Measurements from ENCODE around the gene SPOCD1.

SPOCD1 gene

GRCh38 chr1:31773861-31774260 lies 42.0 kb downstream of the SPOCD1 start:
- DNase-seq: no peak

GRCh38 chr1:31772669-31773248 lies 43.1 kb downstream of the SPOCD1 start:
- no peak for DNase-seq

- DNase-seq: peak in 3 of 56 donors; percentile 21 to 34 (median 33)
These were observed 43.7 kb downstream of the SPOCD1 start for GRCh38 chr1:31771891-31772668.

- DNase-seq: peak in 10 of 56 donors; percentile 15 to 62 (median 32)
These were observed 46.0 kb downstream of the SPOCD1 start for GRCh38 chr1:31769720-31770390.

GRCh38 chr1:31768939-31769704 lies 46.7 kb downstream of the SPOCD1 start:
- DNase-seq: no peak

- no peak for DNase-seq
These were observed 47.4 kb downstream of the SPOCD1 start for GRCh38 chr1:31768407-31768907.

GRCh38 chr1:31767225-31767624 lies 48.6 kb downstream of the SPOCD1 start:
- DNase-seq: no peak

- no peak for DNase-seq
These were observed 50.3 kb downstream of the SPOCD1 start for GRCh38 chr1:31765516-31765915.

- DNase-seq: peak in 29 of 56 donors; percentile 24 to 71 (median 56)
These were observed 50.8 kb downstream of the SPOCD1 start for GRCh38 chr1:31765041-31765467.

- peak in 20 of 56 donors; percentile 18 to 68 (median 40) for DNase-seq
These were observed 51.3 kb downstream of the SPOCD1 start, which contains the start of gene ADGRB2 for GRCh38 chr1:31764312-31765040. Gene ADGRB2 (minus strand): TSS chr1:31764340. CDS start chr1:31757221, 7,119 bp downstream.

GRCh38 chr1:31763671-31764311 lies 52.0 kb downstream of the SPOCD1 start:
- DNase-seq: no peak

- DNase-seq: peak in 50 of 56 donors; percentile 24 to 88 (median 66)
These were observed 52.8 kb downstream of the SPOCD1 start for GRCh38 chr1:31762726-31763670.

GRCh38 chr1:31762323-31762722 lies 53.5 kb downstream of the SPOCD1 start:
- no peak for DNase-seq

GRCh38 chr1:31761883-31762282 lies 53.9 kb downstream of the SPOCD1 start:
- DNase-seq: no peak

- peak in 31 of 56 donors; percentile 17 to 70 (median 42) for DNase-seq
These were observed 55.1 kb downstream of the SPOCD1 start for GRCh38 chr1:31760471-31761470.

GRCh38 chr1:31759298-31760023 lies 56.4 kb downstream of the SPOCD1 start:
- no peak for DNase-seq

- no peak for DNase-seq
These were observed 57.0 kb downstream of the SPOCD1 start for GRCh38 chr1:31758823-31759222.

Data from amygdala (tissue), 56 donors.